ENCODE measurements around the gene MUSTN1.

DNA sequence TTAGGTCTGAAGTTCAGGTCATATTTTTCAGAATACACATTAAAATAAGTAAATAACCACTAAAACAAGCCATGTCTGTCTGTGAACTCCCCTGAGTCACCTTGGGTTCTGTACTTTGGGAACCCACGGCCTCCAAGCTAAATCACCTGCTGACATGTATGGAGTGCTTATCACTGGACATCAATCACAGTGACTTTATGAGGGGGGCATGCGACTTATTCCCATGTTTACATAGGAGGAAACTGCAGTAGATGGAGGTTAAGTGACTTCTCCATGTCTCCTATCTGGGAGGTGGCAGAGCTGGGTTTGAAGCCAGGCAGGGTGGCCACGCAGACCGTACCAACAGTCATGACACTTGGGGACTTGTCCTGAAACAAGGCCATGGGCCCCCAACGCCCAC is 12.5 kb downstream of the MUSTN1 start:
- no peak for TF ChIP-seq CTCF (IDR thresholded peaks at IDR 0.05; ENCODE audit: borderline replicate concordance, extremely low read depth, low read length, poor library complexity, severe bottlenecking)
- TF ChIP-seq EZH2 (IDR thresholded peaks at IDR 0.05; ENCODE audit: borderline replicate concordance, low read depth, low read length, severe bottlenecking), result no peak

Measured in DND-41 (cell line).